Fibroblast of upper back skin (primary cell): Measurements from ENCODE around the gene CAMK2D.

ENCODE experiments used
- DNase-seq: peaks from one replicate; pipeline ENCODE4 v3.0.0-alpha.2; 2013

CAMK2D gene

GRCh38 chr4:113410686-113411085 is 350.9 kb downstream of the CAMK2D start:
- no peak for DNase-seq

GRCh38 chr4:113409181-113409580 is 352.4 kb downstream of the CAMK2D start:
- DNase-seq: no peak

- DNase-seq: no peak
These were observed 354.1 kb downstream of the CAMK2D start for GRCh38 chr4:113407409-113407808.

- no peak for DNase-seq
These were observed 354.9 kb downstream of the CAMK2D start for GRCh38 chr4:113406723-113407016.

GRCh38 chr4:113405874-113406722 is 355.4 kb downstream of the CAMK2D start:
- DNase-seq: no peak

- DNase-seq: peak; percentile 16
These were observed 356.7 kb downstream of the CAMK2D start for GRCh38 chr4:113404841-113405240.

GRCh38 chr4:113404167-113404571 is 357.4 kb downstream of the CAMK2D start:
- no peak for DNase-seq
